Smooth muscle cell of the umbilical artery (primary cell): ENCODE data around the gene KCNAB3. TPM values are rescaled to one million over a fixed set of nuclear protein-coding genes. Genes with fewer than 3 reads are reported as not detected.

Experiments
- total RNA-seq: library from RNA; depleted of rRNA; stranded (reverse); fragments of >200 nt; gene quantifications from 2 replicates; pipeline ENCODE4 v1.2.3, GENCODE V29; 2014

KCNAB3 gene
- 0.59 and 0.88 TPM in 2 replicates for total RNA-seq

GRCh38 chr17:7929158-7930023, at the start of gene KCNAB3:
KCNAB3 (minus strand) TSS chr17:7929856; CDS start chr17:7929435, 421 bp downstream.

DNA sequence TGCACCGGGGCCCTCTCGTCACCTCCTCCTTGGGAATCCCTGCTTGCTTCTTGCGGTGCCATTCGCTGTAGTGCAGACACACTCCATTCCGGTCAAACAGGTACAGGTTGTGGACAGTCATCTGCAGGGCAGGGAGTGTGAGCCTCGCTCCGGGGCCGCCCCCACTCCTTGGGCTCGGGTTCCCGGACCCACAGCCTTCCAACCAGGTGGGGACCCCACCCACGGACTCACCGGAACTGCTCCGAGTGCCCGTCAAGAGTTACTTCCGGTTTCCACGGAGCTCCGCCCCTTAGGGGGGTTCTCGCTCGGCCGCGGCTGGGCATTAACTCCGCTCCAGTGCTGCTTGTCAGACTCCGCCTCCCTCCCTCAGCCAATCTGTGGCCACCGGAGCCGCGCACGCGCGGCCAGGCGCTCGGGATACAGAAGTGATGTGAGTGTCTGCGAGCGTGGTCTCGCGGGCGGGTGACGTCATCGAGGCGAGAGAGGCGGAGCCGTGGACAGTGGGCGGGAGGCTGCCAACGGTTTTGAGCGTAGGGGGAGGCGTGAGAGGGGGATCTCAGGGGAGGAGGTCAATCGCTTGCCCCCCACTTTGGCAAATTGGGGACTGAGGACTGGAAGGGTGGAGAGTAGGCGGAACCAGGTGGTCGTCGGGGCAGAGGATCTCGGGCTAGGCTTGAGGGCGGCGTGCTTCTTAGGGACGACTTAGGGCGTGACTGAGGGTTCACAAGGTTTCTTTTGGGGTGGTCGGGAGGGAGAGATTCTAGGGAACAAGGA, 2.2 kb upstream of the KCNAB3 start, which contains the start of the genes CNTROB and TRAPPC1:
TSS of gene CNTROB (plus strand) at position 498 of the 774 bp plus-strand sequence. CDS start 874 bp downstream, outside the sequence.
TSS of gene TRAPPC1 (minus strand) at position 238 of the 774 bp plus-strand sequence. CDS start at position 121, 117 bp downstream.

GRCh38 chr17:7915611-7916384, 13.9 kb downstream of the KCNAB3 start, which contains the start of gene RNF227:
RNF227 (minus strand) TSS chr17:7916289; CDS start chr17:7916195, 94 bp downstream.

DNA sequence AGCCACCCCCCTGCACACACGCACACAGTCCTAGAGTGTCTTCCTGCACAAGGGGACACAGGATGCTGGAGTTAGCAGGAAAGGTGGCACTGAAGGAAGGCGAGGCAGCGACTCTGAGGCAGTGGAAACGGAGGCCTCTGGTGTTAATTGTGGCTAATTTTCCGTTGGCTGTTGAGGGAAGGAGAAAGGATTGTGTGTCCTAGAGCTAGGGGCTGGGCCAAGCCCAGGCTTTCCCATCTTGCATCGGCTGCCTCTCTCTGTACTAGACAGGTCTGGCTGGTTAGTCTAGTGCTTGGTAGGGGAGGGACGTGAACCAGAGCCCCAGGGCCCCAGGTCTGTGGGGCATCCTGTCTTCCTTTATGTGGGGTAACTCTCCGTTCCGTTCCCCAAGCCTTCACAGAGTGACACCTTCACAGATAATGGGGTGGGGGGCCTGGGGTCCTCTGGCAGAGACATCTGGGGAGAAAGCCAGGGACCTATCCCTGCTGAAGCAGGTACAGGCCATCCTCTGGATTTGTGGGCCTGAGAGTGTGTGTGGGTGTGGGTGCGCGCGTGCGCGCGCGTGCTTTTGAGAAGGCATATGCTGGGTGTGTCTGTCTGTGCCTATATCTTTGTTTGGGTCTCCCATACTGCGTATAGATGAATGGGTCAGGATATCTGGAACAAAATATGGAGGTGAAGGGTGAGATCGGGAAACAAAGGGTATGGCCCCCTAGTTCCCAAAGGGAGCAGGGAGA, 41.3 kb downstream of the KCNAB3 start, which contains the start of gene CHD3:
TSS of gene CHD3 (plus strand) at position 606 of the 737 bp plus-strand sequence. CDS start 212 bp downstream, outside the sequence.

Other genes with a start within 250 kb of the KCNAB3 start
- 31.2 and 43.6 TPM in 2 replicates for gene TP53, start 242.4 kb downstream of the KCNAB3 start, total RNA-seq
- gene WRAP53, start 241.4 kb downstream of the KCNAB3 start, total RNA-seq, result 3.0 and 4.3 TPM in 2 replicates
- under 0.01 and 0.23 TPM in 2 replicates for gene EFNB3, start 224.7 kb downstream of the KCNAB3 start, total RNA-seq
- under 0.01 and 0.05 TPM in 2 replicates for gene DNAH2, start 212.1 kb downstream of the KCNAB3 start, total RNA-seq
- gene KDM6B, start 95.6 kb downstream of the KCNAB3 start, total RNA-seq, result 7.1 and 10.9 TPM in 2 replicates
- 2.1 and 4.3 TPM in 2 replicates for gene TMEM88, start 74.8 kb downstream of the KCNAB3 start, total RNA-seq
- gene NAA38, start 72.3 kb downstream of the KCNAB3 start, total RNA-seq, result 25.0 and 85.2 TPM in 2 replicates
- 13.4 and 17.2 TPM in 2 replicates for gene CYB5D1, start 71.9 kb downstream of the KCNAB3 start, total RNA-seq
- gene CHD3, start 41.1 kb downstream of the KCNAB3 start, total RNA-seq, result 108 and 155 TPM in 2 replicates
- 5.1 and 9.2 TPM in 2 replicates for gene RNF227, start 13.6 kb downstream of the KCNAB3 start, total RNA-seq
- gene TRAPPC1, start 2.1 kb upstream of the KCNAB3 start, total RNA-seq, result 44.2 and 70.9 TPM in 2 replicates
- gene CNTROB, start 2.4 kb upstream of the KCNAB3 start, total RNA-seq, result 14.6 and 24.4 TPM in 2 replicates
- under 0.01 TPM in 1 of 2 replicates, not detected in the other for gene GUCY2D, start 72.8 kb upstream of the KCNAB3 start, total RNA-seq
- gene ALOX15B, start 109.2 kb upstream of the KCNAB3 start, total RNA-seq, result not detected in 2 replicates
- not detected in 2 replicates for gene ALOX12B, start 157.9 kb upstream of the KCNAB3 start, total RNA-seq
- gene ALOXE3, start 188.7 kb upstream of the KCNAB3 start, total RNA-seq, result not detected in 2 replicates
- gene HES7, start 194.2 kb upstream of the KCNAB3 start, total RNA-seq, result not detected in 2 replicates
- gene PER1, start 222.5 kb upstream of the KCNAB3 start, total RNA-seq, result 3.0 and 11.3 TPM in 2 replicates
- gene VAMP2, start 233.1 kb upstream of the KCNAB3 start, total RNA-seq, result 5.9 and 8.2 TPM in 2 replicates
- 14.6 and 26.1 TPM in 2 replicates for gene TMEM107, start 246.5 kb upstream of the KCNAB3 start, total RNA-seq